Choroid plexus epithelial cell (primary cell): Measurements from ENCODE around the gene TOP2A.

Experiments
- DNase-seq: peaks from one replicate; pipeline ENCODE4 v3.0.0-alpha.2; 2010; ENCODE audit warnings: low read depth
- H3K4me3 ChIP-seq: 2 replicates; pipeline ENCODE4 v1.5.1; 2011; ENCODE audit warnings: low read depth, mild to moderate bottlenecking, control low read depth, low read length, moderate library complexity
- TF ChIP-seq, protein P1 (sequence below): conservative IDR thresholded peaks from 2 replicates; pipeline ENCODE4 v1.5.1; 2011; ENCODE audit warnings: low read depth, mild to moderate bottlenecking, control low read depth, inconsistent platforms, low read length, moderate library complexity

The TOP2A gene

DNA sequence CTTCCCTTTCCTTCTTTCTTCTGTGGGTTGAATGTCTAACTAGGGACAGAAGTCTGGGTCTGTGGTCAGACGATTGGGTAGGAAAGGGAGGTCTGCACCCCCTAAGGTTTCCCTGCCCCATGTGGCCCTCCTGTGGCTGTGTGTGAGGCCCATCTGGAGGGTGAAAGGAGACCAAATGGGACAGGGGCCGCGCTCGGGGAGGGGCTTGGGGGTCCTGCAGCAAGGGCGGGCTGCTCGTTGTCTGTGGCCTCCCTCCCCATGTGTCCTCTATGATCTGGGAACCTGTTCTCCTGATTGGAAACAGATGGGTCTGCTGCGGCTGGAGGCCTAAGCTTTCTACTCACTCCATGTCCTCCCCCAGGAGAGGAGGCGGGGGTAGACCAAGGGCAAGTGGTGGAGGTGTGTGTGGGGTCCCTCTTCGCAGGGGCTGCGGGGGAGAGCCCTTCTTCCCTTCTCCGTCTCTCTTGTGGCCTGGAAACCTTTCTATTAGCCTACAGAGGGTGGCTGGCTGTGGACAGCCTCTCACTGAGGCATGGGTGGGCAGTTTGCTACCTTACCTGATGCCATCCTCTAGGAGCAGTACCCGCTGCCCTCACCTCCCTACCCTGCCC, 44.1 kb upstream of the TOP2A start:
- TF ChIP-seq, protein P1, sequence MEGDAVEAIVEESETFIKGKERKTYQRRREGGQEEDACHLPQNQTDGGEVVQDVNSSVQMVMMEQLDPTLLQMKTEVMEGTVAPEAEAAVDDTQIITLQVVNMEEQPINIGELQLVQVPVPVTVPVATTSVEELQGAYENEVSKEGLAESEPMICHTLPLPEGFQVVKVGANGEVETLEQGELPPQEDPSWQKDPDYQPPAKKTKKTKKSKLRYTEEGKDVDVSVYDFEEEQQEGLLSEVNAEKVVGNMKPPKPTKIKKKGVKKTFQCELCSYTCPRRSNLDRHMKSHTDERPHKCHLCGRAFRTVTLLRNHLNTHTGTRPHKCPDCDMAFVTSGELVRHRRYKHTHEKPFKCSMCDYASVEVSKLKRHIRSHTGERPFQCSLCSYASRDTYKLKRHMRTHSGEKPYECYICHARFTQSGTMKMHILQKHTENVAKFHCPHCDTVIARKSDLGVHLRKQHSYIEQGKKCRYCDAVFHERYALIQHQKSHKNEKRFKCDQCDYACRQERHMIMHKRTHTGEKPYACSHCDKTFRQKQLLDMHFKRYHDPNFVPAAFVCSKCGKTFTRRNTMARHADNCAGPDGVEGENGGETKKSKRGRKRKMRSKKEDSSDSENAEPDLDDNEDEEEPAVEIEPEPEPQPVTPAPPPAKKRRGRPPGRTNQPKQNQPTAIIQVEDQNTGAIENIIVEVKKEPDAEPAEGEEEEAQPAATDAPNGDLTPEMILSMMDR, result no peak
- H3K4me3 ChIP-seq, result no peak overlapping the region
- DNase-seq, result no peak

DNA sequence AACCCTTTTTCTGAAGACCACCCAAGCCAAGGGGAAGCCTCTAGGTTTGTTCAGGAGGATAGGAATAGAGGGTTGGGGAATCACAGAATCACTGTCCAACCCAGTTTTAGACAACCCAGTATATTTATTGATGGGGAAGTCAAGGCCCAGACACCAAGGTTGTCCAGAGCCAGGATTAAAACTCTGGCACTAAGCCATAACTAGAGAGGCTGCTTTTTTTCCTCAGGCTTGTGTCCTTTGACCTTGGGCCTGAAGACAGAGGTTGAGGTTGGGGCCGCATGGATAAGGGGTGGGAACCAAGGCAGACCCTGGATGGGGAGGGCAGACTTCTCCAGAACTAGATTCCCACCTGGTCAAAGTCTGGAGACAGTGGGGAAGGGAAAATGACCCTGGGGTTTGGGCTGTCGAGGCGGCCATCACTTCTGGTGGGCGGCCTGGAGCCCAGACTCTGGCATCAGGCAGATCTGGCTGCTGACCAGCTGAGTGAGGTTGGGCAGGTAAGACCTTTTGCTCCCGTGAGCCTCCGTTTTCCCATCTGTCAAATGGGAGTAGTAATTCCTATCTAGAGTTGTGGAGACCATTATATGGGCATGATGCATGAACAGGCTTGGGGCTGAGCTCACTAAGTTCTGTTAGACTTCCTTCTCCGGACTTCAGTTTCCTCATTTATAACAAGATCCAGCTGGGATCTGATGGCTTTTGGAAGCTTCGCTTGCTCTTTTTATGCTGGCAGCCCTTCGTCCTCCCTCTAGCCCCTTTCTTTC, 43.5 kb upstream of the TOP2A start:
- TF ChIP-seq, protein P1, result no peak
- H3K4me3 ChIP-seq, result no peak overlapping the region
- DNase-seq, result peak; percentile 71

DNA sequence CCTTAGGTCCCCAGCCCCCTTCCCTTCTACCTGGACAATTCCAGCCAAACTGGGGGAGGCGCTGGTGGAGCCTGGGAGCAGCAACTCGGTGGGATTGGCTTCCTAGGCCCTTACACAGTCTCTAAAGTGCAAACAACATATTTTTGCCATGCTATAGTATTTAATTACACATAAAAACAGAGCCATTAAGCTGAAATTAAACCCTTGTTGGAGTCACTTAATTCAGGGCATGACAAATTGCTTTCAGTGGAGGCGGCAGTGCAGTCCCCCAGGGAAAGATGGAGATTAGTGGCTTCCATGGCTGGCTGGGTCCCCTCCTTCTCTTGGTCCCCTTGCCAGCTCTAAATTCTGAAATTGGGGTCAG, 42.9 kb upstream of the TOP2A start:
- no peak for DNase-seq
- TF ChIP-seq, protein P1, result no peak

DNA sequence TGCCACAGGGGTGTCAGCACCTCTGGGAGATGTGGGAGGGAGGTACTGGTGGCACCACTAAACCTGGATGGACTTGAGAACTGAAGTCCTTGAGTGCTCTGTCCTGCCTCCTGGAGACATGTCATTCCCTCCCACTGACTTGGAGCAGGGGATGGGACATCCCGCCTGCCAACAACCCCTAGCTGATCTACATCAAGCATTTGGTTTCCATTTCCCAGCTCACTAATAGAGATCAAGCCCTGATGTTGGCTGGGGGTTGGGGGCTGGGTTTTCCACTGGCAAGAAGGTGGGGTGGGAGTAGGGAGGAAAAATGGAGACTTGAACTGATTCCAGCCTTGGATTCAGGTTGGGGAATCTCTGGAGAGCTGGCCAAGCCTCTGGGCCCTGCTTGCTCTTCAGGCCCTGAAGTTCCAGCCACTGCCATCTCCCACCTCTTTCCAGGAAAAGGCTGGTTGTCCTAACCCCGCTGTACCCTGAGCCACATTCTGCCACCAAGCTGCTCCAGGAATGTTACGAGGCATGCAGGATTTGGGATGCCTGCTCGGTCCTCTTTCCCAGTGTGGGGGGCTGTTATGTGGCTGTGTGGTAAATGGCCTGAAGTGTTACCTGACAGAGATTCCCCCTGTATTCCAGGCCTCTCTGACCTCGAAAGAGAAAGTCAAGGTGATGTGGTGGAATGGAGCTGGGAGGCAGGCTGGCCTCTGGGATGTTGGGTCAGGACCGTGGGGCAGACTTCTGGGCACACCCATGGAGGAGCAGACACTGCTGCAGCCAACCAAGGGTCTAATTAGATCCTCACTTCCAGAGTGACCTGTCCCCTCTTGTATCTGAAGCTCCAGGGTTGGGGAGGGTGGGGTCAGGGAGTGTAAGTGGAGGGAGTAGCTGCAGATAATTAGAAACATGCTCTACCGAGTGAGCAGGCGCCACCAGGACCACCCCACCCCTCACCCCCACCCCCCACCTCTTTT, 42.2 kb upstream of the TOP2A start:
- DNase-seq, result no peak
- TF ChIP-seq, protein P1, result no peak

More for the DNA sequence above, 42.9 kb upstream of the TOP2A start:
- H3K4me3 ChIP-seq, result no peak overlapping the region

DNA sequence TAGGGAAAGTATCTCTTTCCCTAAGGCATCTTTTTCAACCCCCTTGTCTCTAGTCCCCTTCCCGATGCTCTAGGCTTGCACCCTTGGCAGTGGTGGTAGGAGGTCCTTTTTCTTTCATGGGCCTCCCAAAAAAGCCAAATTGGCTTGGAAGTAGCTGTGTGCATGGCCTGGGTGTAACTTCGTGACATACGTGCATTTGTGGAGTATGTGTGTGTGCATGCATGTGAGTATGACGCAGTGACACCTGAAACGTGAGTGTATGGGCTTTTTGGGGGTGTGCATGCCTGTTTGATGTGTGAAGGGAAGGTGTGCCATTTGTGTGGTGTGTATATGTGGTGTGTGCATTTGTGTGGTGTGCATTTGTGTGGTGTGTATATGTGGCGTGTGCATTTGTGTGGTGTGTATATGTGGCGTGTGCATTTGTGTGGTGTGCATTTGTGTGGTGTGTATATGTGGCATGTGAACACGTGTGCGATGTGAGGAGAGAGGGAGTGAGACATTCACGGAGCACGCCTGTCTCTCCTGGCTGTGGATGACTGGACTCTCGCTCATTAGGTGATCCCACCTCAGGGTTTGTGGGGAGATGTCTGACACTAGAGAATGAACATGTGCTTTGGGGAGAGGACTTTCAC, 41.3 kb upstream of the TOP2A start:
- DNase-seq, result peak; percentile 41
- TF ChIP-seq, protein P1, result no peak
- no peak overlapping the region for H3K4me3 ChIP-seq

More for the DNA sequence above, 42.2 kb upstream of the TOP2A start:
- H3K4me3 ChIP-seq, result no peak overlapping the region

DNA sequence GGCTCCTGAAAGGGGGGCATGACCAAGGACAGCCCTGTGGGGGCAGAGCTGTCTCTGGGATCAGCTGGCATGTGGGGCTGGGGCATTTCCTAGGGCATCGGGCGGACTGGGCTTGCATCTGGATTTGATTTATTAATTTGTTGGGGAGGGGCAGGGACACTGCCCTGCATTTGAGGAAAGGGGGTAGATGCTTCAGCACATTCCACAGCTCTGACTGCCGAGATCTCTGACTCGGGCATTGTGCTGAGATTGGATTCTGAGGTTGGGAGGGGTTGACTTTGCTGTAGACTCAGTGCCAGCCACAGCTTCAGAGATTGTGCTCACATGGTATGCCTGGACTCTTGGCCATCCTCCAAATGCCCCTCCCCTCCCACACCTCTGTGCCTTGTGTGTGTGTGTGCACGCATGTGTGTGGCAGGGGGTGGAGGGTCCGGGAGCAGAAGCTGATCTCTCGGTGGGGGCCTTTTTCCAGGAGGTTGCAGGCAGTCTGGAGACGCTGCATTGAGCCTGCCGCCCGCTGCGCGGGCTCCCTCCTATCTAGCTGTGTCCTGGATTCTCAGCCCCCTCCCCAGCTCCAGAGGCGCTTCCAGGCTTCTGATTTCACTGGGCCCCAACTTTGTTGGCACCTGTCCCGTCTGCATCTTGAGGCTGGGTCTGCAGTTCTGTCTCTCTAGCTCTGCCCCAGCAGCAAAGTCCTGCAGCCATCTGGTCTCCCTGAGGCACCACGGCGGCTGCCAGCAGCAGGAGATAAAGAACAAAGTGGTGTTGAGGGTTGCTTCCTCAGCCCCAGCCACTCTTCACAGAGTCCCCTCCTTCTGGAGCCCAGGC, 40.5 kb upstream of the TOP2A start:
- peak; percentile 79 for DNase-seq
- H3K4me3 ChIP-seq, result no peak overlapping the region
- TF ChIP-seq, protein P1, result no peak
